Kidney glomerular epithelial cell (primary cell): ENCODE results near the gene MUSK.
A peak's percentile ranks its signal among the peaks of the same experiment; 100 is the strongest.

Source experiments
- DNase-seq: peaks from one replicate; lab custom pipeline; 2025; lab: John Stamatoyannopoulos, UW

The MUSK gene

GRCh38 chr9:110668570-110669167 lies at the start of gene MUSK:
MUSK (plus strand) TSS chr9:110668791; CDS start chr9:110668905, 114 bp downstream.
- no peak for DNase-seq

- DNase-seq = no peak
Measured at GRCh38 chr9:110619831-110620230, 48.8 kb upstream of the MUSK start.

DNA sequence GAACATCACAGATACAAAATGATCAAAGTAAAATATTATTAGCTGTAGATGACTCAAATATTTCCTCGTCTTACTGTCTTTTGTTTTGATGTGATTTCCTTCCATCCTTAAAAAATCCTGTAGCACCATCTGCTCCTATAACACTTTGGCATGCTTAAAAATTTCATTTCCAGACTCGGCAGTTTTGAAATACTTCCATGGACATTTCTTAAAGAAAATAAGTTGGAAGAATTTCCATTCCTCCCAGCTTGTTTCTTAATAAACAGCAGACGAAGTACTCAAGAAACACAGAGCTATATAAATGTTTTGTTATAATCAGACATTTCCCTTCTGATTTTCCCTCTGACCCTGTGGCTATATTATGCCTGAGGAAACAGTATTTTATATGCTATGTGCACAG lies 47.9 kb upstream of the MUSK start:
- DNase-seq = no peak

DNA sequence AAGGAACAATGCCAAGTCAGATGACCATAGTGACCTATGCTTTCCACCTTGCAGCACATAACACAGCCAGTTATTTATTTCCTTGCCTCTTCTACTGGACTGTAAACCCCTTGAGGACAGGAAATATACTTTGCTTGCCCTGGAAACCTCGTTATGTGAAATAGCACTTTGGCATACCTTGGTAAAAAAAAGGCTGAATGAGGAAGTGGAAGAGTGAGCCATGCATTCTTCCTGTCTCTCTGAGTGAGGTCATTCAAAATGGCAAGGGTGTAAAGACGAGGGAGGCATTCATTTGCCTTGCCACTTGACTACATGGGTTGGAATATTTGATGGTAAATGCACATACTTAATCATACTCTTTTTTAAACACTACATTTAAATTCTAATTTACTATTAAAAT lies 46.2 kb upstream of the MUSK start:
- DNase-seq = no peak

DNA sequence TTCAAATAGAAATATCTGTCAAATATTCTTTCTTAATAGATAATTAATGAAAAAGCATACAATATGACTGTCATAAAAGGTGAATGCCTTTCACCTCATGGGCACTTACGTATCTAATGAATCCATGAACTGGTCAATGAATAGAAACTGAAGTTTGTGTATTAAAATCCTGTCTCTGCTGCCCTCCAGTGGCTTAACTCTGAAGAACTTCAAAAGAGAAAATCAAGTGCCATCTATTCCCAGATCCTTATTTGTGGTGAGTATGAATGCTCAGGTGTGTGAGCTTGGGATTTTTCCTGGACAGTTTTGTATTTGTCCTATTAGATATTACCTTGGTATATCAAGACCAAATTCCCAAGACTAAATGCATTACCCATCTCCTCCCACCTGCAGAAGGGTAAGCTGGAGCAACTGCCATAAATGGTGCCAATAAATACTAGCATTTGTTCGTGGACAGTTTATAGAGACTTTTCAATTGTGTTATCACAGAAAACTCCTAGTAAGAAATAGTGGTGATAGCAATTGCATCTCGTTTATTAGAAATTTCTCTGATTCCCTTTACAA lies 45.0 kb upstream of the MUSK start:
- DNase-seq = peak; percentile 51

DNA sequence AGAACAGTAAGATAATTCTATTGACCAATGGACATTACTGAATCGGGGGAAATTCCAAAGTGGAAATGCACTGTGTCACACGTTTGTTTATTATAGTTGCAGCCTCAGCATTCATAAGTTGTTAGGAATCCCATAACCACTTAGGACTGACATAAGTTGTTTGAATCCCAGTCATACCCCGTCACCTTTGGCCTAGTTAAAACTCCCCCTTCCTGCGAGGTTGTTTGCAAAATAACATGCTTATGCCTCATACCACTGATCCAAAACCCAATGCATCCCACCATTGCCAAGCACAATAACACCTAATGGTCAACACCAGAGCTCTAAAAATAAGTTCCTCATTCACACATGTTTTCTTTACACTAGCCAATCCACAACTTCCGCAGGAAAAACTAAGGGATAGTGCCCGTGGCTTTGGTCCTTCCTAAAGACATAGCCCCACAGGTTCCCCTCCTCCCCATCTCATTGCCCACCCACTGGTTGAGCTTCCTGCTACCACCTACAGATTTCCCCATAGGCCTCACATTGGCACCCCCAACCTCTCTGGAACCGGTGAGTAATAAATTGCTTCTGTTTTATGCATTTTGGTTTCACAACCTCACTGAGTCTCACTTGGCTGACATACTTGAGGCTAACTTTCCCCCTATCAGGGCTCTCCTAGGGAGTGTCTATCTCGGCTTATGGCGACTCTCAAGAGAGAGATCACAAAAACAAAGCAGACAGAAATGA lies 42.3 kb upstream of the MUSK start:
- no peak for DNase-seq

DNA sequence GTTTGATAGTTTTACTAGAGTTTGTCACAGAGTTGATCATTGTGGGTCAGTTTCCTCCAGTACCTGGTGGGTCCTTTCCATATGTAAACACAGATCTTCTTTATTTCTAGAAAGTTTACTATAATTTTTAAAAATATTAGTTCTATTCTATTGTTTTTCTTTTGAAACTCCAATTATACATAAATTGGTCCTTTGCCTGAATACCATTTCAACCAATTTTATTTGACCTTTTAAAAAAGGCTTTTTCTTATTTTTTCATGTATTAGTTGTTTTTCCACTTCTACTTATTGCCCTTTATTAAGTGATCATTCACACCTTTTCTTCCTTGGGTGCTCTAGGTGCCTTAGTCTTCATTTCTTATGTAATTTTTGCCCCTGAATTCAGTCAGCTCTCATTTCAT lies 33.0 kb upstream of the MUSK start:
- DNase-seq = no peak

DNA sequence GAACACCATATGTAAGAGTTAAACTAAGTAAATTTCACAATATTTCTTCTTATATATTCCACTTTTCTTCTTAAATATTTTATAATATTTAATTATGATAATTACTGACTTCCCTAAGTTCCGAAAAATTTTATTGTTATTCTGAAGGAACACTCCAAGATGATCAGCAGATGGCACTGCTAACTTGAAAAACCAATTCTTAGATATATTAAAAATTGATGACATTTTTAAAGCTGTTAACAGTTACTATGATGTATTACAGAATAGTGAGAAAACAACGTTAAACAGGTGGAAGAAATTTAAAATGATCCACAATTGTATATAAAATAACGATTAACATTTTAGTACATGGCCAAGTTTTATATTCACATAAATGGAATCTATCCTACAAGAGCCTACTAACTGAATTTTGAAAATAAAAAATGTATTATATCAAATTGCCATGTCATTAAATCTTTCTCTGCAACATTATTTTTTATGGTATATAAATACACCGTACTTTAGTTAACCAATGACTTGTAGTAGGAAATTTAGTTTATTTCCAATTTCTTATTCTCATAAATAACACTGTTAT lies 30.1 kb upstream of the MUSK start:
- DNase-seq = peak; percentile 12

GRCh38 chr9:110640736-110641135 lies 27.9 kb upstream of the MUSK start:
- no peak for DNase-seq

- no peak for DNase-seq
Measured at GRCh38 chr9:110641293-110641692, 27.3 kb upstream of the MUSK start.

GRCh38 chr9:110648696-110649095 lies 19.9 kb upstream of the MUSK start:
- DNase-seq = no peak

- no peak for DNase-seq
Measured at GRCh38 chr9:110650261-110650660, 18.3 kb upstream of the MUSK start.

GRCh38 chr9:110650991-110651411 lies 17.6 kb upstream of the MUSK start:
- DNase-seq = no peak

- no peak for DNase-seq
Measured at GRCh38 chr9:110655754-110656641, 12.6 kb upstream of the MUSK start.

DNA sequence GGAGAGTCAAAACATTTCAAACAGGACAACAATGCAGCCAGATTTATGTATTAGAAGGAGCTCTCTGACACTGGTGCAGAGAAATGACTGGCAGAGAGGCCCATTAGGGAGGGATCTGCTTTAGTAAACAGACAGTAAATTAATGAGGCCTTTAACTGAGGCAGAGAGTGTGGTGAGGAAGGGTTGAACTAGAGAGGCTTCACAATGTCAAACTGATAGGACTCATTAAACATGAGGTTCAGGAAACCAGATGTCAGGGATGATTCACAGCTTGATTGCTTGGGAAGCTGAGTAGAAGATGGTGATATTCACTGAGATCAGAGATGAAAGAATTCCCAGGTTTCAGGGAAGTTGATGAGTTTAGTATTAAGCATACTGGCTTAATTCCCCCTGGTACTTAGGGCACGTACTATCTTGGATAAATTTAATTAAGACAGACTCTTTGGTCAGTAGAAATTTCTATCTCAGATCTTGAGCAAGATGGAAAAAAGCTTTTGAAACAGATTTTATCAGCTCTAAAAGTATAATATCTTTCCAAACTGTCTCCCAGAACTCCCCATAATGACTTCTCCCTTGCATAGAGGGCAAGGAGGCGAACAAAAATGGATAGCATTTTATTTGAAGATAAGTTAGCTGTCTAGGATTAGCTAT lies 8.6 kb upstream of the MUSK start:
- DNase-seq = peak; percentile 83

DNA sequence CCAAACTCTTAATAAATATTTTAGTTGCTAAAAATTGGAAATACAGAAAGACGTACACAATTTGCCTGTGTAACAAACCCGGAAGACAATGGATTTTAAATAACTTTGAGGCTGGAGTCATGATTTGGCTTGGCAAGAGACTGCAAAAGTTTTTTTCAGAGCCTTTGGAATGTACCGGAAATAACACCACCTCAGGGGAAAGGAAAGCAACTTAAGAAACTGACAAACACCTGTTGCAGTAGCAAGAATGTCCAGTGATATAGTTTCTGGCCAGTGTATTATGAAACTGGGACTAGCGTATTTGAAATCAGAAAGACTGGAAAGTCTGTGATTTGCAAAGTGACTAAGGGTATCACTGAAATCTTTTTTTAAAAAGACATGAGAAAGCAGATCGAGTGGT lies 842 bp downstream of the MUSK start:
- DNase-seq = no peak

- DNase-seq = no peak
Measured at GRCh38 chr9:110671849-110672248, 3.3 kb downstream of the MUSK start.

GRCh38 chr9:110672873-110673510 lies 4.4 kb downstream of the MUSK start:
- DNase-seq = no peak

DNA sequence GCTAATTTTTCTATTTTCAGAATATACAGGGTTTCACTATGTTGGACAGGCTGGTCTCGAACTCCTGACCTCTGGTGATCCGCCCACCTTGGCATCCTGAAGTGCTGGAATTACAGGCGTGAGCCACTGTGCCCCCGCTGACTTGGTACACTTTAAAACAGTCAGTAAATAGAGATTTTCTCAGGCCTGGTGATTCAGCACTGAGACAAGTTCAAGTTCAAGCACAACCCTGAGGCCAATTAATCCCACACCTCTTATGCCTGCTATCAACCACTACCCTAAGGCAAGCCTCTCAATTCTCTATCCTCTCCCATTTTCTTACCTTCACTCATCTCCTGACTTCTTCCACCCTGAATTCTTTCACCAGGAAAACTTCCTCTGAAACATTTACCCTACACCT lies 18.9 kb downstream of the MUSK start:
- DNase-seq = no peak

DNA sequence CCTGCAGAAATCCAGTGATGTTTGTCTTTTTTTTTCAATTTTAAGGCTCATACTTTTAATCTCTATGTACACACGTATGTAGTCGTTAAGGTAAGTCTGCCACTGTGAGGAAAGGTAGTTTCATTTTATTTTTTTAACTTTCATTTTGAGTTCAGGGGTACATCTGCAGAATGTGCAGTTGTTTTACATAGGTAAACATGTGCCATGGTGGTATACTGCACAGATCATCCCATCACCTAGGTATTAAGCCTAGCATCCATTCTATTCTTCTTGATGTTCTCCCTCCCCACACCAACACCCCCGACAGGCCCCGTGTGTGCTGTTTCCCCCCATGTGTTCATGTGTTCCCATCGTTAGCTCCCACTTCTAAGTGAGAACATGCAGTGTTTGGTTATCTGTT lies 19.7 kb downstream of the MUSK start:
- DNase-seq = no peak

- no peak for DNase-seq
Measured at GRCh38 chr9:110691002-110691549, 22.5 kb downstream of the MUSK start.
